Right lobe of liver (tissue), 4 donors: ENCODE measurements around the gene ST6GALNAC4.

Experiments used
- POLR2A ChIP-seq: fragments of 450-650 bp; IDR thresholded peaks from one replicate; pipeline ENCODE4 v1.6.1; 2017; ENCODE audit warnings: antibody characterized with exemption, mild to moderate bottlenecking
- TF ChIP-seq, protein P1 (sequence below), 4 donors: fragments of 200-600 bp in 3 of 4; fragments of 450-650 bp in 1 of 4; IDR thresholded peaks; one replicate each; pipeline versions ENCODE4 v1.5.1 to v1.8.0; 2016 to 2022; ENCODE audit warnings: antibody characterized with exemption in 4 of 4, mild to moderate bottlenecking in 2 of 4
- donor health status: DM: no; HTN: no; CAD: no.
- donor health status: DM: no; HTN: no; CAD: no.
- donor health status: DM: no; HTN: yes; CAD: no.

GRCh38 chr9:127931092-127931881 is 14.4 kb upstream of the ST6GALNAC4 start:
- no peak for TF ChIP-seq POLR2A
- TF ChIP-seq, protein P1, sequence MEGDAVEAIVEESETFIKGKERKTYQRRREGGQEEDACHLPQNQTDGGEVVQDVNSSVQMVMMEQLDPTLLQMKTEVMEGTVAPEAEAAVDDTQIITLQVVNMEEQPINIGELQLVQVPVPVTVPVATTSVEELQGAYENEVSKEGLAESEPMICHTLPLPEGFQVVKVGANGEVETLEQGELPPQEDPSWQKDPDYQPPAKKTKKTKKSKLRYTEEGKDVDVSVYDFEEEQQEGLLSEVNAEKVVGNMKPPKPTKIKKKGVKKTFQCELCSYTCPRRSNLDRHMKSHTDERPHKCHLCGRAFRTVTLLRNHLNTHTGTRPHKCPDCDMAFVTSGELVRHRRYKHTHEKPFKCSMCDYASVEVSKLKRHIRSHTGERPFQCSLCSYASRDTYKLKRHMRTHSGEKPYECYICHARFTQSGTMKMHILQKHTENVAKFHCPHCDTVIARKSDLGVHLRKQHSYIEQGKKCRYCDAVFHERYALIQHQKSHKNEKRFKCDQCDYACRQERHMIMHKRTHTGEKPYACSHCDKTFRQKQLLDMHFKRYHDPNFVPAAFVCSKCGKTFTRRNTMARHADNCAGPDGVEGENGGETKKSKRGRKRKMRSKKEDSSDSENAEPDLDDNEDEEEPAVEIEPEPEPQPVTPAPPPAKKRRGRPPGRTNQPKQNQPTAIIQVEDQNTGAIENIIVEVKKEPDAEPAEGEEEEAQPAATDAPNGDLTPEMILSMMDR (IDR thresholded peaks at IDR 0.05) = no peak
